ENCODE data around the gene STEAP3.

The STEAP3 gene

DNA sequence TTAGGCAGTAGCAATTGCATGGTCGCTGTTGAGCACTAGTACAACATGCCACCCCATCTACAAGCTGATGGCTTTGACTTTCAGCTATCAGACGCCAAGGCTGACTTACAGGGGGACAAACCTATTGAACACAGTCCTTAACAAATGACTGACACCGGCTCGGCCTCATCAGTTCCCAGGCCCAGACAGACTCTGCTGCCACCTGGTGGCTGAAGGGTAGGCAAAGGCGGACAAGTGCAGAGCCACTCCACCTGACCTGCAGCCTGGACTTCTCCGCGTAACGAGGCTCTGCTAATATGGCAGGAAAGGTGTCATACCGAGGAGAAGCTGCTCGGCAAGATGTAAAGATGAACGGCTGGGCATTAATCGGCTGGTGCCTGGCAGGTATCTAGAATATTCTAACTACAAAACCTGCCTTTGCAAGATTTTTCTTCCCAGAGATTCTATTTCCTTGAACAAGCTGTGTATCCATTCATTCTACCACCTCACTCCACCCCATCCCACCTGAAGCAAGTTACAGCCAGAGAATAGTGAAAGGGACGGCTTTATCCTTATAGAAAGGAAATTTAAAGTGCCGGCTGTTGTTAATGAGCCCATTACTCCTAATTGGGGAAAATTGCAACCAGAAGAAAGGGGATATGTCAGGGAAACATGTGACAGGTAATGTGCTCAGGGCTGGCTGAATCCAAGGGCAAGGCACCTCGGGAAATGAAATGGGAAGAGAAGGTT, 67.4 kb downstream of the STEAP3 start:
- H3K4me3 ChIP-seq (ENCODE audit: low read depth, low read length) = no peak overlapping the region

GRCh38 chr2:119291588-119292167, 68.0 kb downstream of the STEAP3 start:
- no peak overlapping the region for H3K4me3 ChIP-seq (ENCODE audit: low read depth, low read length)

DNA sequence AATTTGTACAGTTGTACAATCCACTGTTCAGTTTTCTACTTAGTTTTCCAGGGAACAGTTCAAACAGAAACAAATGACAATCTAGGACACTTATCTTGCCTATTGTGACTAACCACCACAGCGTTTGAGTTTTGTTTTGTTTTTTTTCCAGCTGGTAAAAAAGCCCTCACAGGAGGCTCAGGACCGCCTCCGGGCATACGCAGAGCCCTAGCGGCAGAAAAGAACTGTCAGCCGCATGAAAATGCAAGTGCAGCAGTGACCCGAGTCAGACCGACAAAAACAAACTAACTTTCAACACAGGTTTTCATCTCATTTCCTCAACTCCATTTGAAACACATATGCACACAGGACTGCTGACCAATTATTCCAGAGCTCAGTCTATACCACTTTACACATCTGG, 68.6 kb downstream of the STEAP3 start:
- no peak overlapping the region for H3K4me3 ChIP-seq (ENCODE audit: low read depth, low read length)

GRCh38 chr2:119293254-119293653, 69.6 kb downstream of the STEAP3 start:
- H3K4me3 ChIP-seq (ENCODE audit: low read depth, low read length) = no peak overlapping the region

DNA sequence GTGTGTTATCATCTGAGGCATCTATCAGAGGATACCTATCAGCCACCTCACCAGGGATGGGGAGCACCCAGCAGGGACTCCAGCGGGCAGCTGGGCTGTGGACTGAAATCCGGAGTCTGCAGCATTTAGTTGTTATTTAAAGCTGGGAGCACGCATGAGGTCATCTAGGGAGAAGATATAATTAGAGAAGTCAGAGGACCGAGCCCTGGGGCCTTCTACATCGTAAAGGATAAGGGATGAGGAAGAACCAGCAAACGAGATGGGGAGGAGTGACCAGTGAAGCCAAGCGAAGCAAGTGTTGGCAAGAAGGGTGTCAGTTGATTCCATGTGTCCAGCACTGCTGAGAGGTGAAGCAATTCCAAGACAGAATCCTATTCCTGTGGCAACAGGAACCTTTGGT, 70.3 kb downstream of the STEAP3 start:
- no peak overlapping the region for H3K4me3 ChIP-seq (ENCODE audit: low read depth, low read length)

GRCh38 chr2:119294671-119295070, 71.0 kb downstream of the STEAP3 start:
- no peak overlapping the region for H3K4me3 ChIP-seq (ENCODE audit: low read depth, low read length)

GRCh38 chr2:119295688-119296375, 72.2 kb downstream of the STEAP3 start:
- no peak overlapping the region for H3K4me3 ChIP-seq (ENCODE audit: low read depth, low read length)

DNA sequence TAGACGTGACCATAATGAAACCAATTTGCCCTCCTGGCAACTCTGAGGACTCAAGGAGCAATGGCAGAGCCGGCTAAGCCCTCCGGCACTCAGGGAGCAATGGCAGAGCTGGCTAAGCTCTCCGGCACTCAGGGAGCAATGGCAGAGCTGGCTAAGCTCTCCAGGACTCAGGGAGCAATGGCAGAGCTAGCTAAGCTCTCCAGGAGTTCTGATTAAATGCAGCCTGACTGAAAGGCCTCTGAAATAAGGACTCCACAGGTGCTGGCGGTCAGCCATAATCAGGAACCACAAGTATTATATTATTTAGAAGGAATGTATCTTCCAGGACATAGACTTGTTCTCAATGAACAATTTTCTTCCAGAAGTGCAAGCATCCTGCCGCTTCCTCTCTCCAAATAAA, 77.8 kb downstream of the STEAP3 start:
- H3K4me3 ChIP-seq (ENCODE audit: low read depth, low read length) = no peak overlapping the region

DNA sequence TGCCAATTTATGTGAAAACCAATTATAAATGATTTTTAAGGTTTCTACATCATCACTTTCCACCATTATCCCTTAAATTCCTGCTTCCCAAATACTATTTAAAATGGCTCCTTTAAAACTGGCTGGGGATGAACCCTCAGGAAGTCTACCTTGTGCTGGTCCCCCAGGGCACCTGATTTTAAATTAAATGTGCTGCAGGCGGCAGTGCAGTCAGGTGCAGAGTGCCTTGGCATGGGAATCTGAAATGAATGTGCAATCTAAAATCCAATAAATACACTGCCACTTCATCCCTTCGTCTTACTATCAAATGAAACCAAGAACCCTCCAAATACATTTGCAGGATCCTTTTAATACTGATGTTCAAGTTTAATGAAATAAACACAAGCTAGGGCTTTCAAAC, 81.2 kb downstream of the STEAP3 start:
- no peak overlapping the region for H3K4me3 ChIP-seq (ENCODE audit: low read depth, low read length)

DNA sequence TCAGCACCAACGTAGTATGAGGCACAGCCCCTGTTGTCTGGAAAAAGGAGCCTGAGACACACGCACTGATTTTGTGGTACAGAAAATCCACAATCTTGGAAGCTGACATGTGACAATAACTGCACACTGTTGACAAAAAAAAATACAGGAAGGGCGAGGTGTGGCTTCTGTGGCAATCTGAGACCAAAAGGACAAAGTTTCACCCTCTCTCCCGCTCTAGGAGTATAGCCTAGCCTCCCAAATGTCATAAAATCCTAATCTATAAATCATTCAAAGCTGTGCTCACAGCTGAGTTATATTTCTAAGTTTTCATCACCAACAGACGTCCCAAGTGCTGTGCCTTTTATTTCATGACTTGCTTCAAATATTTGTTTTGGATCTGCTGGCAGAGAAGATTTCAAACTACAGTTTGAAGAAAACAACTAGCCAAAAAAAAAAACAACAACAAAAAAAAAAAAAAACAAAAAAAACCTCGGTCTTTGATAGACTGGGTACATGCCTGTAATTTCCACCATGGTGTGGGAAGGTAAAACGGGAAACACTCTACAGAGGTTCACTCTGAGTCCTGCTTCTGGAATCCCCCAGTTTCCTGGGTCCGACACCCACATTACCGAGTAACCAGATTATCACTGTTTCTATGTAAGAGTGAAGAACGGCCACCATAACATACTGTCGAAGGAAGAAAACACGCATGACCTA, 82.0 kb downstream of the STEAP3 start:
- no peak overlapping the region for H3K4me3 ChIP-seq (ENCODE audit: low read depth, low read length)

GRCh38 chr2:119306196-119306590, 82.6 kb downstream of the STEAP3 start:
- no peak overlapping the region for H3K4me3 ChIP-seq (ENCODE audit: low read depth, low read length)

DNA sequence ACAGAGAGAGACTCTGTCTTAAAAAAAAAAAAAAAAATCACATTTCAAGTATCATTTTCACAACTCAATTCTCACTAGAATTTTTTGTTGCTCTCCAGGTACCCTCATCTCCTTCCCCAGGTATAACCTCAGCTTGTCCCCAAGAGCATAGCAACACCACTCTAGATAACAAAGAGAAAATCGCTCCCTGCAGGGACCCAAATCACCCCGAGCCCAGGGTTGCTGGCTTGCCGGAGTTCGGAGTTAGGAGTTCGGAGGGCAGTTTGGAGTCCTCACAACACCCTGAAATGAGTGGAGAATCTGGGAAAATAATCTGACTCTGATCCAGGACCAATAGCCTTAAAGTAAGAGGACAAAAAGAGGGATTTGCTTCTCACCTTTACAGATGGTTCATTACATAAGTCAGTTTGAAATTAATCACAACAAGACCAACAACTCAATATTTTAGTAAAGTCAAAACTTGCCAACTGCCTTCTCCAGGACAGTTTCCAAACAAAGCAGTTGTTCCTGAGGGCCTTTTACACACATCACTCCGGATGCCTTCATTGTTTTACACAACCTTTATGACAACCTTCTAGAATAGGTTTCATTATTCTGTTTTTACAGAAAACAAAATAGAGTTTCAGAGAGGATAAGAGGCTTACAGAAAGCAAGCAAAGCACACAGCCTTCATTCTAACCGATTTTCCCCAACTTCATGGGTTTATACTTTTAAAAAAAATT, 83.9 kb downstream of the STEAP3 start:
- no peak overlapping the region for H3K4me3 ChIP-seq (ENCODE audit: low read depth, low read length)

- H3K4me3 ChIP-seq (ENCODE audit: low read depth, low read length) = no peak overlapping the region
Observed at GRCh38 chr2:119308793-119309330, 85.2 kb downstream of the STEAP3 start.

DNA sequence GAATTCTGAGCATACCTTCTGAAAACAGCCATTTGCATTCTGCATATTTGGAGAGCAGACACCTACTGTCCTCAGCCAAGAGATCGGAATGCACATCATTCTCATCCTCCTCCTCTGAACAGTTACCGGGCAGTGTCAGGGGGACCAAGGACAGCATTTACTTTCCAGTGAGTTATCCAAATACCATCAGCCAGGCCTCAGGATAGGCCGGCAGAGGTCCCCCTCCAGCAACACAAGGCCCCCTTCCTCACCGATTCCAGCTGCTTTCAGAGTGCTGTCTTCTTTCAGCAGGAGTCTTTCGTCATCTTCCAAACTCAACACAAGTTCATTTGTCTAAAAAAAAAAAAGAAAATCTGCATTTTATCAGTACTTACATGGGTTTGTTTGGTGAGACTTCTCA, 87.7 kb downstream of the STEAP3 start:
- H3K4me3 ChIP-seq (ENCODE audit: low read depth, low read length) = no peak overlapping the region

GRCh38 chr2:119311831-119312230, 88.2 kb downstream of the STEAP3 start:
- H3K4me3 ChIP-seq (ENCODE audit: low read depth, low read length) = no peak overlapping the region
